NCI-H345 (cell line): ENCODE results near the gene GRIP2.

Source experiments
- DNase-seq: peaks from one replicate; lab custom pipeline; 2025; lab: John Stamatoyannopoulos, UW

GRIP2 gene

GRCh38 chr3:14539742-14540491 lies at the start of gene GRIP2:
Gene GRIP2, minus strand, starts transcription at chr3:14540342. Its CDS starts 34 bp downstream, at chr3:14540308.
- no peak for DNase-seq

- no peak for DNase-seq
Observed at GRCh38 chr3:14588425-14589112, 48.4 kb upstream of the GRIP2 start.

GRCh38 chr3:14587740-14588360 lies 47.7 kb upstream of the GRIP2 start:
- no peak for DNase-seq

GRCh38 chr3:14586611-14587010 lies 46.5 kb upstream of the GRIP2 start:
- DNase-seq: no peak

- DNase-seq: no peak
Observed at GRCh38 chr3:14583548-14584091, 43.5 kb upstream of the GRIP2 start.

- DNase-seq: no peak
Observed at GRCh38 chr3:14582045-14582410, 41.9 kb upstream of the GRIP2 start.

GRCh38 chr3:14581334-14582044 lies 41.3 kb upstream of the GRIP2 start:
- DNase-seq: no peak

GRCh38 chr3:14577897-14578296 lies 37.8 kb upstream of the GRIP2 start:
- no peak for DNase-seq

GRCh38 chr3:14576163-14576562 lies 36.0 kb upstream of the GRIP2 start:
- no peak for DNase-seq

GRCh38 chr3:14574183-14574582 lies 34.0 kb upstream of the GRIP2 start:
- no peak for DNase-seq

- DNase-seq: no peak
Observed at GRCh38 chr3:14573706-14574105, 33.6 kb upstream of the GRIP2 start.

GRCh38 chr3:14570864-14571263 lies 30.7 kb upstream of the GRIP2 start:
- no peak for DNase-seq

- no peak for DNase-seq
Observed at GRCh38 chr3:14570089-14570488, 29.9 kb upstream of the GRIP2 start.

GRCh38 chr3:14569474-14570000 lies 29.4 kb upstream of the GRIP2 start:
- DNase-seq: no peak

- no peak for DNase-seq
Observed at GRCh38 chr3:14568269-14568668, 28.1 kb upstream of the GRIP2 start.

- no peak for DNase-seq
Observed at GRCh38 chr3:14566812-14567211, 26.7 kb upstream of the GRIP2 start.

- no peak for DNase-seq
Observed at GRCh38 chr3:14565868-14566588, 25.9 kb upstream of the GRIP2 start.

- no peak for DNase-seq
Observed at GRCh38 chr3:14564741-14565140, 24.6 kb upstream of the GRIP2 start.

- peak; percentile 45 for DNase-seq
Observed at GRCh38 chr3:14563946-14564539, 23.9 kb upstream of the GRIP2 start.

- no peak for DNase-seq
Observed at GRCh38 chr3:14562121-14562890, 22.2 kb upstream of the GRIP2 start.
